Uterus (tissue), 4 donors: ENCODE measurements around the gene SH3YL1. TPM values are rescaled to one million over a fixed set of nuclear protein-coding genes. Genes with fewer than 3 reads are reported as not detected.

Experiments used
- DNase-seq, 2 donors: peaks; one replicate each; pipeline ENCODE4 v3.0.0-alpha.2; 2019 to 2020
- H3K27ac ChIP-seq, 2 donors: fragments of 200-600 bp; sonication (generic); 1 replicate in 1 of 2; 2 replicates in 1 of 2; pipeline ENCODE4 v1.5.1; 2016 to 2018
- H3K27me3 ChIP-seq, 2 donors: fragments of 200-600 bp; sonication (generic); one replicate each; pipeline ENCODE4 v1.5.1; 2018 to 2019; ENCODE audit warnings: control low read depth in 1 of 2
- H3K36me3 ChIP-seq, 2 donors: fragments of 200-600 bp; sonication (generic); one replicate each; pipeline ENCODE4 v1.5.1; 2019; ENCODE audit warnings: control low read depth in 1 of 2
- H3K4me1 ChIP-seq, 2 donors: fragments of 200-600 bp; sonication (generic); one replicate each; pipeline ENCODE4 v1.5.1; 2018 to 2019; ENCODE audit warnings: control low read depth in 1 of 2
- H3K4me3 ChIP-seq, 2 donors: fragments of 200-600 bp; sonication (generic); 1 replicate in 1 of 2; 2 replicates in 1 of 2; pipeline ENCODE4 v1.5.1; 2018 to 2019; ENCODE audit warnings: mild to moderate bottlenecking in 1 of 2
- H3K9me3 ChIP-seq, 2 donors: fragments of 200-600 bp; sonication (generic); one replicate each; pipeline ENCODE4 v1.5.1; 2019; ENCODE audit warnings: control low read depth in 1 of 2
- CTCF ChIP-seq, 4 experiments: fragments of 200-600 bp in 2 of 4; fragments of 450-650 bp in 2 of 4; sonication (generic) in 2 of 4; IDR thresholded peaks; one replicate each; pipeline ENCODE4 v1.5.1; 2016 to 2019; ENCODE audit warnings: antibody characterized with exemption in 4 of 4, mild to moderate bottlenecking in 2 of 4, moderate library complexity in 1 of 4
- POLR2A ChIP-seq, 2 donors: fragments of 450-650 bp; IDR thresholded peaks; one replicate each; pipeline ENCODE4 v1.6.1; 2016; ENCODE audit warnings: antibody characterized with exemption in 2 of 2, mild to moderate bottlenecking in 1 of 2, moderate library complexity in 1 of 2
- intact Hi-C: fragments of 100-400 bp; cut with DNase I; formaldehyde crosslinking; loops from one replicate; pipeline ENCODE4 v1.15.1; 2023; ENCODE audit warnings: low total_unique reads
- total RNA-seq, 4 donors: library from RNA; depleted of rRNA in 3 of 4; stranded (reverse); fragments of >200 nt in 3 of 4; gene quantifications; one replicate each; pipeline versions ENCODE4 v1.1.0 to v1.2.4, GENCODE V29; 2014 to 2023
- donor health status: DM: yes; HTN: yes; CAD: no.

The SH3YL1 gene
- total RNA-seq, 4 donors from 2014 or later, result 6.9 to 113 (median 55.5) TPM

- H3K36me3 ChIP-seq, result no peaks in the 10 kb centered on the region
- H3K4me3 ChIP-seq, result no peak overlapping the region
- TF ChIP-seq POLR2A (IDR thresholded peaks at IDR 0.05), result no peak
- no peak for TF ChIP-seq CTCF (IDR thresholded peaks at IDR 0.05)
- no peaks in the 10 kb centered on the region for H3K27me3 ChIP-seq
- intact Hi-C loops, result no loop called here
- no peak overlapping the region for H3K27ac ChIP-seq
- no peak for DNase-seq
- no peaks in the 10 kb centered on the region for H3K4me1 ChIP-seq
- H3K9me3 ChIP-seq, result no peaks in the 10 kb centered on the region
Observed at GRCh38 chr2:210660-211059, 53.2 kb downstream of the SH3YL1 start.

GRCh38 chr2:209470-209869, 54.4 kb downstream of the SH3YL1 start:
- no peaks in the 10 kb centered on the region for H3K27me3 ChIP-seq
- TF ChIP-seq CTCF (IDR thresholded peaks at IDR 0.05) (no peak), POLR2A (IDR thresholded peaks at IDR 0.05) (no peak)
- H3K27ac ChIP-seq, result no peak overlapping the region
- H3K4me3 ChIP-seq, result no peak overlapping the region
- H3K9me3 ChIP-seq, result no peaks in the 10 kb centered on the region
- no peaks in the 10 kb centered on the region for H3K4me1 ChIP-seq
- DNase-seq, result no peak
- intact Hi-C loops, result no loop called here
- no peaks in the 10 kb centered on the region for H3K36me3 ChIP-seq

- Histone ChIP-seq H3K36me3 (no peaks in the 10 kb centered on the region), H3K27ac (no peak overlapping the region), H3K9me3 (no peaks in the 10 kb centered on the region), H3K27me3 (no peaks in the 10 kb centered on the region), H3K4me1 (no peaks in the 10 kb centered on the region), H3K4me3 (no peak overlapping the region)
- TF ChIP-seq CTCF (IDR thresholded peaks at IDR 0.05) (no peak), POLR2A (IDR thresholded peaks at IDR 0.05) (no peak)
- intact Hi-C loops, result no loop called here
- no peak for DNase-seq
Observed at GRCh38 chr2:208335-208734, 55.5 kb downstream of the SH3YL1 start.

- no peak for DNase-seq
Observed at GRCh38 chr2:203984-204383, 59.8 kb downstream of the SH3YL1 start.

GRCh38 chr2:203401-203800, 60.4 kb downstream of the SH3YL1 start:
- Histone ChIP-seq H3K4me1 (no peaks in the 10 kb centered on the region), H3K9me3 (no peaks in the 10 kb centered on the region), H3K4me3 (no peak overlapping the region), H3K27me3 (no peaks in the 10 kb centered on the region), H3K36me3 (no peaks in the 10 kb centered on the region), H3K27ac (no peak overlapping the region)
- intact Hi-C loops, result no loop called here
- DNase-seq, result no peak
- no peak for TF ChIP-seq CTCF (IDR thresholded peaks at IDR 0.05)
- TF ChIP-seq POLR2A (IDR thresholded peaks at IDR 0.05), result no peak

More at GRCh38 chr2:203984-204383, 59.8 kb downstream of the SH3YL1 start:
- H3K4me3 ChIP-seq, result no peak overlapping the region
- intact Hi-C loops, result no loop called here
- TF ChIP-seq POLR2A (IDR thresholded peaks at IDR 0.05) (no peak), CTCF (IDR thresholded peaks at IDR 0.05) (no peak)
- H3K27me3 ChIP-seq, result no peaks in the 10 kb centered on the region
- no peaks in the 10 kb centered on the region for H3K9me3 ChIP-seq
- H3K4me1 ChIP-seq, result no peaks in the 10 kb centered on the region
- H3K36me3 ChIP-seq, result no peaks in the 10 kb centered on the region
- no peak overlapping the region for H3K27ac ChIP-seq
